ENCODE data around the gene CNTRL.

CNTRL gene

DNA sequence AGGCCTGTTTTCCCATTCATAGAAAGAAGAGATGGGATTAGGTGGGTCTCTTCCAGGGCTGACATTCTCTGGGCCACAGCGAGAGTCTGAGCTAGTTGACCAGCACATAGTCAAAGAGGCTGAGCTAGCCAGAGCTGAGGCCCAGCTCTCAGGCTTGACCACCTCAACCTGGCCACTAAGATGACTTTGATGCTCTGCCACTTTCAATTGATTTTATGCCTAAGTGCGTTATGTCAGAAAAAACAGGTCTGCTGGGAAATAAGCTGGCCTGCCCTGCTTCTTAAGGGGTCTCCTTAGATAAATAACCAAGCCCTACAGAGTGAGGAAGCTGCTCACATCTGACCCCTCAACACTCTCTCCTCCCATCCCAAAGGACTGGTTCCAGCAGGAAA lies 146.9 kb downstream of the CNTRL start:
- TF ChIP-seq, protein P1, sequence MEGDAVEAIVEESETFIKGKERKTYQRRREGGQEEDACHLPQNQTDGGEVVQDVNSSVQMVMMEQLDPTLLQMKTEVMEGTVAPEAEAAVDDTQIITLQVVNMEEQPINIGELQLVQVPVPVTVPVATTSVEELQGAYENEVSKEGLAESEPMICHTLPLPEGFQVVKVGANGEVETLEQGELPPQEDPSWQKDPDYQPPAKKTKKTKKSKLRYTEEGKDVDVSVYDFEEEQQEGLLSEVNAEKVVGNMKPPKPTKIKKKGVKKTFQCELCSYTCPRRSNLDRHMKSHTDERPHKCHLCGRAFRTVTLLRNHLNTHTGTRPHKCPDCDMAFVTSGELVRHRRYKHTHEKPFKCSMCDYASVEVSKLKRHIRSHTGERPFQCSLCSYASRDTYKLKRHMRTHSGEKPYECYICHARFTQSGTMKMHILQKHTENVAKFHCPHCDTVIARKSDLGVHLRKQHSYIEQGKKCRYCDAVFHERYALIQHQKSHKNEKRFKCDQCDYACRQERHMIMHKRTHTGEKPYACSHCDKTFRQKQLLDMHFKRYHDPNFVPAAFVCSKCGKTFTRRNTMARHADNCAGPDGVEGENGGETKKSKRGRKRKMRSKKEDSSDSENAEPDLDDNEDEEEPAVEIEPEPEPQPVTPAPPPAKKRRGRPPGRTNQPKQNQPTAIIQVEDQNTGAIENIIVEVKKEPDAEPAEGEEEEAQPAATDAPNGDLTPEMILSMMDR (IDR thresholded peaks at IDR 0.05): no peak
- Histone ChIP-seq H3K36me3 (ENCODE audit: control insufficient read depth, insufficient read depth, low read length) (no peaks in the 10 kb centered on the region), H3K4me3 (ENCODE audit: low read depth, low read length) (no peak overlapping the region), H3K4me1 (no peaks in the 10 kb centered on the region), H3K9ac (no peak overlapping the region), H2AFZ (no peak overlapping the region), H3K9me3 (ENCODE audit: control insufficient read depth, low read length) (no peaks in the 10 kb centered on the region), H3K27ac (no peak overlapping the region), H3K27me3 (ENCODE audit: control insufficient read depth, insufficient read depth, low read length) (no peaks in the 10 kb centered on the region), H3K79me2 (no peaks in the 10 kb centered on the region), H3K4me2 (ENCODE audit: low read length) (no peak overlapping the region)

DNA sequence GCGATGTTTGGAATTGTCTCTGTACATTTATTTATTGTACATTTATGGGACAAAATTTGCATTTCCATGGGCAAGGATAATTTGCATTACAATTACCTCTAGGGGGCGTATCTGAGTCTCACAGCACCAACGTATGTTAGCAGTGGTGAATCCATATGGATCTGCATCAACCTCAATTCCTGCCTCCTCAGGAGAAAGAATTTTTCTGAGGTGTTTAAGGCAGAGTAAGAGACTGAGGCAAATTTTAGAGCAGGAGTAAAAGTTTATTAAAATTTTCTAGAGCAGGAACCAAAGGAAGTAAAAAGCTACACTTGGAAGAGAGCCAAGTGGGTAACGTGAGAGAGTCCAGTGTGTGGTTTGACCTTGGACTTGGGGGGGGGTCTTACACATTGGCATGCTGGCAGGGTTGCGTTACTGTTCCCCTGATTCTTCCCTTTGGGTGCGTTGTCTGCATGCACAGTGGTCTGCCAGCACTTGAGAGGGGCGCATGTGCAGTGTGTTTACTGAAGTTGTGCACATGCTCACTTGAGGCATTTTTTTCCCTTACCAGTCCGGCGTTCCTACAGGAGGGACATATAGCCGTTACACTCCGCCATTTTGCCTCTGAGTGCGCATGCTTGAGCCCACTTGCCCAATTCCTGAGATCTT lies 147.9 kb downstream of the CNTRL start:
- Histone ChIP-seq H3K4me1 (no peaks in the 10 kb centered on the region), H3K9me3 (ENCODE audit: control insufficient read depth, low read length) (no peaks in the 10 kb centered on the region), H3K79me2 (no peaks in the 10 kb centered on the region), H3K4me3 (ENCODE audit: low read depth, low read length) (no peak overlapping the region), H3K4me2 (ENCODE audit: low read length) (no peak overlapping the region), H2AFZ (no peak overlapping the region), H3K36me3 (ENCODE audit: control insufficient read depth, insufficient read depth, low read length) (no peaks in the 10 kb centered on the region), H3K27ac (no peak overlapping the region), H3K27me3 (ENCODE audit: control insufficient read depth, insufficient read depth, low read length) (no peaks in the 10 kb centered on the region), H3K9ac (no peak overlapping the region)
- TF ChIP-seq, protein P1 (IDR thresholded peaks at IDR 0.05): peak; percentile 32

DNA sequence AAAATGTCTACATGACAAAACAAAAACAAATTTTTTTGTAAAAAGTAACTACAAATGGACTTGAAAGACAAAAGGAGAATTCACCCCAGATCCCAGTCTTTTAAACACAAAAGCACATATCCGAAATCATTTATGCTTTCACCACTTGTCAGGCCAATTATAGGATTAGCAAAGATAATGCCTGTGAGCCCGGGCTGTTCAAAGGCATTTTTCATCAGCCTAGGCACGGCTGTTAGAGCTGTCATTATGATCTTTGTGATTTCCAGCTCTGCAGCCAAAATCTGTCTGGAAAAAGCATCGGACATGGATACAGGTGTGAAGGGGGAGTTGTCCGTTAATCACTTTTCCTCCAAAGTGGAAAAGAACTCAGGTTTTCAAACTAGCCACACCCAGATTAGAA lies 150.5 kb downstream of the CNTRL start:
- Histone ChIP-seq H3K4me2 (ENCODE audit: low read length) (no peak overlapping the region), H3K27ac (no peak overlapping the region), H3K79me2 (no peaks in the 10 kb centered on the region), H3K27me3 (ENCODE audit: control insufficient read depth, insufficient read depth, low read length) (no peaks in the 10 kb centered on the region), H3K4me1 (no peaks in the 10 kb centered on the region), H3K9ac (no peak overlapping the region), H3K9me3 (ENCODE audit: control insufficient read depth, low read length) (no peaks in the 10 kb centered on the region), H3K36me3 (ENCODE audit: control insufficient read depth, insufficient read depth, low read length) (no peaks in the 10 kb centered on the region), H3K4me3 (ENCODE audit: low read depth, low read length) (no peak overlapping the region), H2AFZ (no peak overlapping the region)
- TF ChIP-seq, protein P1 (IDR thresholded peaks at IDR 0.05): no peak

DNA sequence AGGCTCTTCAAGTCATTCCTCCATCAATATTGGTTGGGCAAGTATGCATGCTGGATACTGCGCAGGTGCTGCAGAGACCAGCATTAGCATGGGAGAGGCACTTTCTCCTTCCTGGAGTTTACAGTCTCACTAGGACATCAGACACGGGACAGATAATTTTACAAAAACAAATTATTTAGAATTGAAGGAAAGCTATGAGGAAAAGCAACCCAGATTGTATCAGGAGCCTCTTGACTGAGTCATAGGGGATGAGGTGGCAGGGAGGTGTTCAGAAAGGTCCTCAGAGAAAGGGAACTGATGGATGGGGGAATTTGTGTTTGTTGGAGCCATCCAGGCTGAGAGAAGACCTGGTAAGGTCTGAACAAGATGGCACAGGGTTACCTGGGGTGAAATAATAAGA lies 151.4 kb downstream of the CNTRL start:
- H3K4me1 ChIP-seq: no peaks in the 10 kb centered on the region
- no peaks in the 10 kb centered on the region for H3K27me3 ChIP-seq (ENCODE audit: control insufficient read depth, insufficient read depth, low read length)
- no peak overlapping the region for H3K9ac ChIP-seq
- no peak overlapping the region for H3K4me3 ChIP-seq (ENCODE audit: low read depth, low read length)
- no peaks in the 10 kb centered on the region for H3K9me3 ChIP-seq (ENCODE audit: control insufficient read depth, low read length)
- H3K27ac ChIP-seq: no peak overlapping the region
- no peak overlapping the region for H3K4me2 ChIP-seq (ENCODE audit: low read length)
- H3K79me2 ChIP-seq: no peaks in the 10 kb centered on the region
- TF ChIP-seq, protein P1 (IDR thresholded peaks at IDR 0.05): no peak
- no peak overlapping the region for H2AFZ ChIP-seq
- H3K36me3 ChIP-seq (ENCODE audit: control insufficient read depth, insufficient read depth, low read length): no peaks in the 10 kb centered on the region

Data from parathyroid adenoma (tissue), 2 donors.